HepG2 (cell line): ENCODE results near the gene LILRB3. TPM values are rescaled to one million over a fixed set of nuclear protein-coding genes. Genes with fewer than 3 reads are reported as not detected.

Experiments
- AKAP8 ChIP-seq: sonication (generic); formaldehyde crosslinking; IDR thresholded peaks from 2 replicates; pipeline ENCODE4 v1.5.1; 2020; ENCODE audit warnings: mild to moderate bottlenecking, missing genetic modification reagents
- FOXA3 ChIP-seq: IDR thresholded peaks from 2 replicates; pipeline ENCODE4 v1.6.1; 2016; ENCODE audit warnings: missing genetic modification reagents, missing compliant biosample characterization
- MBD4 ChIP-seq: IDR thresholded peaks from 2 replicates; pipeline ENCODE4 v1.6.1; 2012; ENCODE audit warnings: low read length, inconsistent platforms, borderline replicate concordance
- MTF2 ChIP-seq: sonication (generic); formaldehyde crosslinking; IDR thresholded peaks from 2 replicates; pipeline ENCODE4 v1.5.0; 2020; ENCODE audit warnings: missing genetic modification reagents, borderline replicate concordance
- NCOA2 ChIP-seq: sonication (generic); formaldehyde crosslinking; IDR thresholded peaks from 2 replicates; pipeline ENCODE4 v1.8.0; 2022; ENCODE audit warnings: inconsistent platforms
- RARA ChIP-seq: IDR thresholded peaks from 2 replicates; pipeline ENCODE4 v1.6.1; 2016; ENCODE audit warnings: missing genetic modification reagents, missing compliant biosample characterization
- RFX3 ChIP-seq: IDR thresholded peaks from 2 replicates; pipeline ENCODE4 v1.6.1; 2016; ENCODE audit warnings: missing biosample characterization, missing genetic modification reagents
- SKI ChIP-seq: fragments of 450-650 bp; IDR thresholded peaks from one replicate; pipeline ENCODE4 v1.6.1; 2018; ENCODE audit warnings: mild to moderate bottlenecking; ENCODE audit not compliant: partially characterized antibody
- SYNCRIP ChIP-seq: fragments of 200-400 bp; formaldehyde crosslinking; IDR thresholded peaks from 2 replicates; pipeline ENCODE4 v1.6.1; 2018; ENCODE audit warnings: mild to moderate bottlenecking, low read depth, low read length; ENCODE audit not compliant: insufficient read depth
- TOE1 ChIP-seq: sonication (generic); formaldehyde crosslinking; IDR thresholded peaks from 2 replicates; pipeline ENCODE4 v1.4.0; 2020; ENCODE audit warnings: mild to moderate bottlenecking, missing genetic modification reagents
- ZIK1 ChIP-seq: sonication (generic); formaldehyde crosslinking; IDR thresholded peaks from 2 replicates; pipeline ENCODE4 v1.5.0; 2020; ENCODE audit warnings: mild to moderate bottlenecking, low read depth, missing genetic modification reagents, borderline replicate concordance
- ZNF382 ChIP-seq: sonication (generic); formaldehyde crosslinking; IDR thresholded peaks from 2 replicates; pipeline ENCODE4 v1.5.0; 2020; ENCODE audit warnings: missing genetic modification reagents, mild to moderate bottlenecking, borderline replicate concordance
- ZNF550 ChIP-seq: sonication (generic); formaldehyde crosslinking; IDR thresholded peaks from 2 replicates; pipeline ENCODE4 v1.4.0; 2020; ENCODE audit warnings: mild to moderate bottlenecking, missing genetic modification reagents, borderline replicate concordance
- ZNF747 ChIP-seq: sonication (generic); formaldehyde crosslinking; IDR thresholded peaks from 2 replicates; pipeline ENCODE4 v1.8.1; 2023; ENCODE audit warnings: missing genetic modification reagents, mild to moderate bottlenecking, borderline replicate concordance
- ZNF772 ChIP-seq: sonication (generic); formaldehyde crosslinking; IDR thresholded peaks from 2 replicates; pipeline ENCODE4 v1.5.0; 2020; ENCODE audit warnings: mild to moderate bottlenecking, missing genetic modification reagents
- ZNF883 ChIP-seq: sonication (generic); formaldehyde crosslinking; IDR thresholded peaks from 2 replicates; pipeline ENCODE4 v1.5.1; 2020; ENCODE audit warnings: mild to moderate bottlenecking, missing genetic modification reagents; ENCODE audit errors: not compliant biosample characterization
- polyA plus RNA-seq, 8 experiments: library from polyadenylated mRNA; depleted of rRNA in 3 of 8; stranded (reverse) in 7 of 8; unstranded in 1 of 8; fragments of >200 nt; fragmentation: Illumina TruSeq in 4 of 8; extraction: Trizol in 4 of 8; gene quantifications; 2 replicates each; pipeline versions ENCODE4 v1.2.1 to v1.2.3, GENCODE V29; 2011 to 2016; ENCODE audit warnings: low read depth in 4 of 8, missing spikeins in 1 of 8, mixed read lengths in 1 of 8; ENCODE audit not compliant: insufficient read depth in 1 of 8
- total RNA-seq, 5 experiments: library from RNA; depleted of rRNA; stranded (reverse); fragments of >200 nt; fragmentation: Illumina TruSeq; extraction: Trizol; gene quantifications; 2 replicates each; pipeline ENCODE4 v1.2.3, GENCODE V29; 2016; ENCODE audit warnings: low read depth in 1 of 5
- TF ChIP-seq, protein P1 (sequence below): sonication (generic); formaldehyde crosslinking; IDR thresholded peaks from 2 replicates; pipeline ENCODE4 v1.4.0; 2020; ENCODE audit warnings: missing genetic modification reagents, borderline replicate concordance
- TF ChIP-seq, protein P2 (sequence below): sonication (generic); formaldehyde crosslinking; IDR thresholded peaks from 2 replicates; pipeline ENCODE4 v1.4.0; 2020; ENCODE audit warnings: missing genetic modification reagents, mild to moderate bottlenecking, borderline replicate concordance
- TF ChIP-seq, protein P3 (sequence below): sonication (generic); formaldehyde crosslinking; IDR thresholded peaks from 2 replicates; pipeline ENCODE4 v1.5.0; 2020; ENCODE audit warnings: missing genetic modification reagents
- TF ChIP-seq, protein P4 (sequence below): IDR thresholded peaks from 2 replicates; pipeline ENCODE4 v1.6.1; 2012; ENCODE audit warnings: low read length, improper control_type of control experiment

Gene LILRB3
- total and polyA plus RNA-seq, 2 of the 13 experiments (the other 11 are each of a cell fraction or from before 2014, with no cell fraction given) = 0.22 TPM; not detected in 1

DNA sequence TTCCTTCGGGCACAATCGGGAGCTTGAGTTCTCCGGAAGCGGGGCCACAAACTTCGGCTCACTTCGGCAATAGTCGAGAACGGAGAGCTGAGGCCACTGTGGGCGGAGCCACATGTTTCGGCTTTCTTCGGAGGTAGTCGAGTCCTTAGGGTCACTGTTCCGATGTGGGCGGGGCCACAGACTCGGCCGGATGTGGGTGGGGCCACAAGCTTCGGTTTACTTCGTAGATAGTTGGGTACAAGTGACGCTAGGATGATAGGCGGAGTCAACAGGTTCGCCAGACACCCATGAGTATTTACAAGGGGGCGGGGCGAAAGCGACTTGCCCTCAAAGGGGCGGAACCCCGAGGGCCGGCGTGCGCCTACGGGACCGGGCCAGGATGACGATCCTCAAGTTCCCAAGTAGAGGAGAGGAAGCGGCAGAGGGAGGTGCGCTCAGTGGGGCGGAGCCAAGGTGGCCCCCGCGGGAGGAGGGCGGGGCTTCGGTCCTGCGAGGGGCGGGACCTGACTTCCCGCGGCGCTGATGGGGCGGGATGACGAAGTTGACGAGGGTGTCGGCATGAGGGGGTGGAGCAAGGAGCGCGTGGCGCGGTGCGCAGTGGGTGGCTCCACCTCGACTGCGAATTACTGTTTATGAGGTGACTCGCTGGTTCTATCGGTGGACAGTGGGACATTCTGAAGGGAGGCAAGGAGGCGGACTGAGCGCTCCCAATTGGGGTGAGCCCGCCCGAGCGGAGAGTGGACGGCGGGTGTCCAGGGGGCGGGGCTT, 32.9 kb downstream of the LILRB3 start (continued):
- TF ChIP-seq, protein P1, sequence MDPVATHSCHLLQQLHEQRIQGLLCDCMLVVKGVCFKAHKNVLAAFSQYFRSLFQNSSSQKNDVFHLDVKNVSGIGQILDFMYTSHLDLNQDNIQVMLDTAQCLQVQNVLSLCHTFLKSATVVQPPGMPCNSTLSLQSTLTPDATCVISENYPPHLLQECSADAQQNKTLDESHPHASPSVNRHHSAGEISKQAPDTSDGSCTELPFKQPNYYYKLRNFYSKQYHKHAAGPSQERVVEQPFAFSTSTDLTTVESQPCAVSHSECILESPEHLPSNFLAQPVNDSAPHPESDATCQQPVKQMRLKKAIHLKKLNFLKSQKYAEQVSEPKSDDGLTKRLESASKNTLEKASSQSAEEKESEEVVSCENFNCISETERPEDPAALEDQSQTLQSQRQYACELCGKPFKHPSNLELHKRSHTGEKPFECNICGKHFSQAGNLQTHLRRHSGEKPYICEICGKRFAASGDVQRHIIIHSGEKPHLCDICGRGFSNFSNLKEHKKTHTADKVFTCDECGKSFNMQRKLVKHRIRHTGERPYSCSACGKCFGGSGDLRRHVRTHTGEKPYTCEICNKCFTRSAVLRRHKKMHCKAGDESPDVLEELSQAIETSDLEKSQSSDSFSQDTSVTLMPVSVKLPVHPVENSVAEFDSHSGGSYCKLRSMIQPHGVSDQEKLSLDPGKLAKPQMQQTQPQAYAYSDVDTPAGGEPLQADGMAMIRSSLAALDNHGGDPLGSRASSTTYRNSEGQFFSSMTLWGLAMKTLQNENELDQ (CRISPR knock-in tag) = 0 out of 2 replicates have a peak, but pooled peaks have one; percentile 60
- TF ChIP-seq, protein P2, sequence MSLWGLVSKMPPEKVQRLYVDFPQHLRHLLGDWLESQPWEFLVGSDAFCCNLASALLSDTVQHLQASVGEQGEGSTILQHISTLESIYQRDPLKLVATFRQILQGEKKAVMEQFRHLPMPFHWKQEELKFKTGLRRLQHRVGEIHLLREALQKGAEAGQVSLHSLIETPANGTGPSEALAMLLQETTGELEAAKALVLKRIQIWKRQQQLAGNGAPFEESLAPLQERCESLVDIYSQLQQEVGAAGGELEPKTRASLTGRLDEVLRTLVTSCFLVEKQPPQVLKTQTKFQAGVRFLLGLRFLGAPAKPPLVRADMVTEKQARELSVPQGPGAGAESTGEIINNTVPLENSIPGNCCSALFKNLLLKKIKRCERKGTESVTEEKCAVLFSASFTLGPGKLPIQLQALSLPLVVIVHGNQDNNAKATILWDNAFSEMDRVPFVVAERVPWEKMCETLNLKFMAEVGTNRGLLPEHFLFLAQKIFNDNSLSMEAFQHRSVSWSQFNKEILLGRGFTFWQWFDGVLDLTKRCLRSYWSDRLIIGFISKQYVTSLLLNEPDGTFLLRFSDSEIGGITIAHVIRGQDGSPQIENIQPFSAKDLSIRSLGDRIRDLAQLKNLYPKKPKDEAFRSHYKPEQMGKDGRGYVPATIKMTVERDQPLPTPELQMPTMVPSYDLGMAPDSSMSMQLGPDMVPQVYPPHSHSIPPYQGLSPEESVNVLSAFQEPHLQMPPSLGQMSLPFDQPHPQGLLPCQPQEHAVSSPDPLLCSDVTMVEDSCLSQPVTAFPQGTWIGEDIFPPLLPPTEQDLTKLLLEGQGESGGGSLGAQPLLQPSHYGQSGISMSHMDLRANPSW (CRISPR knock-in tag) = no peak
- TF ChIP-seq SYNCRIP (no peak), ZNF550 (no peak), ZNF382 (CRISPR knock-in tag) (no peak), AKAP8 (CRISPR knock-in tag) (peak; percentile 63; the same call in 1 of the 2 replicates), FOXA3 (CRISPR knock-in tag) (peak; percentile 78), SKI (no peak), ZNF772 (CRISPR knock-in tag) (peak; percentile 62), MBD4 (no peak), ZIK1 (CRISPR knock-in tag) (no peak), ZNF747 (peak; percentile 78), ZNF883 (CRISPR knock-in tag) (no peak), TOE1 (CRISPR knock-in tag) (no peak), NCOA2 (CRISPR knock-in tag) (no peak), RFX3 (CRISPR knock-in tag) (no peak), RARA (CRISPR knock-in tag) (no peak), MTF2 (CRISPR knock-in tag) (no peak)
- TF ChIP-seq, protein P3, sequence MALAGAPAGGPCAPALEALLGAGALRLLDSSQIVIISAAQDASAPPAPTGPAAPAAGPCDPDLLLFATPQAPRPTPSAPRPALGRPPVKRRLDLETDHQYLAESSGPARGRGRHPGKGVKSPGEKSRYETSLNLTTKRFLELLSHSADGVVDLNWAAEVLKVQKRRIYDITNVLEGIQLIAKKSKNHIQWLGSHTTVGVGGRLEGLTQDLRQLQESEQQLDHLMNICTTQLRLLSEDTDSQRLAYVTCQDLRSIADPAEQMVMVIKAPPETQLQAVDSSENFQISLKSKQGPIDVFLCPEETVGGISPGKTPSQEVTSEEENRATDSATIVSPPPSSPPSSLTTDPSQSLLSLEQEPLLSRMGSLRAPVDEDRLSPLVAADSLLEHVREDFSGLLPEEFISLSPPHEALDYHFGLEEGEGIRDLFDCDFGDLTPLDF (CRISPR knock-in tag) = peak; percentile 49; the same call in 1 of the 2 replicates
- TF ChIP-seq, protein P4, sequence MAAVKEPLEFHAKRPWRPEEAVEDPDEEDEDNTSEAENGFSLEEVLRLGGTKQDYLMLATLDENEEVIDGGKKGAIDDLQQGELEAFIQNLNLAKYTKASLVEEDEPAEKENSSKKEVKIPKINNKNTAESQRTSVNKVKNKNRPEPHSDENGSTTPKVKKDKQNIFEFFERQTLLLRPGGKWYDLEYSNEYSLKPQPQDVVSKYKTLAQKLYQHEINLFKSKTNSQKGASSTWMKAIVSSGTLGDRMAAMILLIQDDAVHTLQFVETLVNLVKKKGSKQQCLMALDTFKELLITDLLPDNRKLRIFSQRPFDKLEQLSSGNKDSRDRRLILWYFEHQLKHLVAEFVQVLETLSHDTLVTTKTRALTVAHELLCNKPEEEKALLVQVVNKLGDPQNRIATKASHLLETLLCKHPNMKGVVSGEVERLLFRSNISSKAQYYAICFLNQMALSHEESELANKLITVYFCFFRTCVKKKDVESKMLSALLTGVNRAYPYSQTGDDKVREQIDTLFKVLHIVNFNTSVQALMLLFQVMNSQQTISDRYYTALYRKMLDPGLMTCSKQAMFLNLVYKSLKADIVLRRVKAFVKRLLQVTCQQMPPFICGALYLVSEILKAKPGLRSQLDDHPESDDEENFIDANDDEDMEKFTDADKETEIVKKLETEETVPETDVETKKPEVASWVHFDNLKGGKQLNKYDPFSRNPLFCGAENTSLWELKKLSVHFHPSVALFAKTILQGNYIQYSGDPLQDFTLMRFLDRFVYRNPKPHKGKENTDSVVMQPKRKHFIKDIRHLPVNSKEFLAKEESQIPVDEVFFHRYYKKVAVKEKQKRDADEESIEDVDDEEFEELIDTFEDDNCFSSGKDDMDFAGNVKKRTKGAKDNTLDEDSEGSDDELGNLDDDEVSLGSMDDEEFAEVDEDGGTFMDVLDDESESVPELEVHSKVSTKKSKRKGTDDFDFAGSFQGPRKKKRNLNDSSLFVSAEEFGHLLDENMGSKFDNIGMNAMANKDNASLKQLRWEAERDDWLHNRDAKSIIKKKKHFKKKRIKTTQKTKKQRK = no peak
